Breast epithelium (tissue), 3 donors: ENCODE data around the gene SLX4IP.

Experiments
- POLR2A ChIP-seq: fragments of 450-650 bp; IDR thresholded peaks from one replicate; pipeline ENCODE4 v1.6.1; 2016; ENCODE audit warnings: antibody characterized with exemption, mild to moderate bottlenecking, moderate library complexity
- TF ChIP-seq, protein P1 (sequence below), 3 donors: fragments of 450-650 bp; IDR thresholded peaks; one replicate each; pipeline ENCODE4 v1.5.1; 2016 to 2017; ENCODE audit warnings: antibody characterized with exemption in 3 of 3, mild to moderate bottlenecking in 3 of 3, moderate library complexity in 3 of 3

DNA sequence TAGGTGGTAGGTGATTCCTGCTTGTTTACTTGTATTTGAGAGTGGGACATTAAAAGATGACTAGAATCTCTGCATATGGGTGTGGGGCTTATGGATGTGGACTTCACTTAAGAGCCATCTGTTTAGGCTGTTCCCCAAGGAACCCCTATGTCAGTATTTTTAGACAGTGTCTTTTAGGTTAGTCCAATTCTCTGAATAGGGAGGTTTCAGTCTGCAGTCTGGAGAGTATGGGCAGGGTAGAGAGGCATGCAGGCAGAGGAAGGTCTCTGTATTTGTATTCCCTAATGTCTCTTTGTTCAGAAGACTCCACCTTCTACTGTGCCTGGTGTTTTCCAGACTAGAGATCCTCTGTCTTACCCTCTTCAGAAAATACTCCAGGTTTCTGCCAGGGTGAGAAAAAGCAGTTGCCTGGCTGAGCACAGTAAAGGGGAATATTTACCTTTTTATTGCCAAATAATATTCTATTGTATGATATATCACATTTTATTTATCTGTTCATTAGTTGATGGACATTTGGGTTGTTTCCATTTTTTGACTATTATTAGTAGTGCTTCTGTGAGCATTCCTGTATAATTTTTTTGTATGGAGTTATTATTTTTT, 19.1 kb downstream of the SLX4IP start:
- TF ChIP-seq POLR2A = no peak
- TF ChIP-seq, protein P1, sequence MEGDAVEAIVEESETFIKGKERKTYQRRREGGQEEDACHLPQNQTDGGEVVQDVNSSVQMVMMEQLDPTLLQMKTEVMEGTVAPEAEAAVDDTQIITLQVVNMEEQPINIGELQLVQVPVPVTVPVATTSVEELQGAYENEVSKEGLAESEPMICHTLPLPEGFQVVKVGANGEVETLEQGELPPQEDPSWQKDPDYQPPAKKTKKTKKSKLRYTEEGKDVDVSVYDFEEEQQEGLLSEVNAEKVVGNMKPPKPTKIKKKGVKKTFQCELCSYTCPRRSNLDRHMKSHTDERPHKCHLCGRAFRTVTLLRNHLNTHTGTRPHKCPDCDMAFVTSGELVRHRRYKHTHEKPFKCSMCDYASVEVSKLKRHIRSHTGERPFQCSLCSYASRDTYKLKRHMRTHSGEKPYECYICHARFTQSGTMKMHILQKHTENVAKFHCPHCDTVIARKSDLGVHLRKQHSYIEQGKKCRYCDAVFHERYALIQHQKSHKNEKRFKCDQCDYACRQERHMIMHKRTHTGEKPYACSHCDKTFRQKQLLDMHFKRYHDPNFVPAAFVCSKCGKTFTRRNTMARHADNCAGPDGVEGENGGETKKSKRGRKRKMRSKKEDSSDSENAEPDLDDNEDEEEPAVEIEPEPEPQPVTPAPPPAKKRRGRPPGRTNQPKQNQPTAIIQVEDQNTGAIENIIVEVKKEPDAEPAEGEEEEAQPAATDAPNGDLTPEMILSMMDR (IDR thresholded peaks at IDR 0.05) = no peak
